ENCODE results near the gene FHOD1. TPM values are rescaled to one million over a fixed set of nuclear protein-coding genes. Genes with fewer than 3 reads are reported as not detected.
A peak's percentile ranks its signal among the peaks of the same experiment; 100 is the strongest.

The FHOD1 gene
- total and polyA plus RNA-seq, 4 donors: 5.4 to 34.3 (median 22.7) TPM

GRCh38 chr16:67188323-67188722 is 59.0 kb downstream of the FHOD1 start:
- H3K4me3 ChIP-seq (ENCODE audit: low read depth, low read length): no peak overlapping the region
- 78% methylated on average over 4 of the region's 4 CpGs for whole genome bisulfite sequencing (ENCODE audit: insufficient coverage)
- H3K36me3 ChIP-seq (ENCODE audit: control insufficient read depth, insufficient read depth, low read length): peaks cover 18% of the 10 kb centered on the region
- DNase-seq (ENCODE audit: low read depth in 4 of 6, low spot score in 6 of 6): no peak
- H3K27ac ChIP-seq (ENCODE audit: low read depth, low read length): no peak overlapping the region
- H3K9me3 ChIP-seq (ENCODE audit: control insufficient read depth, insufficient read depth, low read length): no peaks in the 10 kb centered on the region
- no peaks in the 10 kb centered on the region for H3K27me3 ChIP-seq (ENCODE audit: control insufficient read depth, insufficient read depth, low read length)
- H3K4me1 ChIP-seq (ENCODE audit: control insufficient read depth, insufficient read depth, low read length): peaks cover 52% of the 10 kb centered on the region

- WGBS (ENCODE audit: insufficient coverage): 49% methylated on average over 23 of the region's 26 CpGs
- peak in 1 of 6 donors; percentile 72 for DNase-seq (ENCODE audit: low read depth in 4 of 6, low spot score in 6 of 6)
- H3K4me3 ChIP-seq (ENCODE audit: low read depth, low read length): no peak overlapping the region
- no peak overlapping the region for H3K27ac ChIP-seq (ENCODE audit: low read depth, low read length)
- peaks cover 45% of the 10 kb centered on the region for H3K4me1 ChIP-seq (ENCODE audit: control insufficient read depth, insufficient read depth, low read length)
- H3K36me3 ChIP-seq (ENCODE audit: control insufficient read depth, insufficient read depth, low read length): peaks cover 13% of the 10 kb centered on the region
- H3K27me3 ChIP-seq (ENCODE audit: control insufficient read depth, insufficient read depth, low read length): no peaks in the 10 kb centered on the region
- no peaks in the 10 kb centered on the region for H3K9me3 ChIP-seq (ENCODE audit: control insufficient read depth, insufficient read depth, low read length)
Measured at GRCh38 chr16:67187175-67187890, 59.9 kb downstream of the FHOD1 start.

GRCh38 chr16:67186550-67186950 is 60.7 kb downstream of the FHOD1 start:
- WGBS (ENCODE audit: insufficient coverage): 93% methylated on average over 3 of the region's 5 CpGs
- no peak overlapping the region for H3K27ac ChIP-seq (ENCODE audit: low read depth, low read length)
- H3K9me3 ChIP-seq (ENCODE audit: control insufficient read depth, insufficient read depth, low read length): no peaks in the 10 kb centered on the region
- H3K4me1 ChIP-seq (ENCODE audit: control insufficient read depth, insufficient read depth, low read length): peaks cover 42% of the 10 kb centered on the region
- no peak overlapping the region for H3K4me3 ChIP-seq (ENCODE audit: low read depth, low read length)
- H3K36me3 ChIP-seq (ENCODE audit: control insufficient read depth, insufficient read depth, low read length): peaks cover 13% of the 10 kb centered on the region
- no peak for DNase-seq (ENCODE audit: low read depth in 4 of 6, low spot score in 6 of 6)
- H3K27me3 ChIP-seq (ENCODE audit: control insufficient read depth, insufficient read depth, low read length): no peaks in the 10 kb centered on the region

GRCh38 chr16:67185651-67186134 is 61.6 kb downstream of the FHOD1 start:
- Histone ChIP-seq H3K4me3 (ENCODE audit: low read depth, low read length) (no peak overlapping the region), H3K9me3 (ENCODE audit: control insufficient read depth, insufficient read depth, low read length) (no peaks in the 10 kb centered on the region), H3K36me3 (ENCODE audit: control insufficient read depth, insufficient read depth, low read length) (peaks cover 14% of the 10 kb centered on the region), H3K27me3 (ENCODE audit: control insufficient read depth, insufficient read depth, low read length) (no peaks in the 10 kb centered on the region), H3K27ac (ENCODE audit: low read depth, low read length) (no peak overlapping the region), H3K4me1 (ENCODE audit: control insufficient read depth, insufficient read depth, low read length) (peaks cover 44% of the 10 kb centered on the region)
- no peak for DNase-seq (ENCODE audit: low read depth in 4 of 6, low spot score in 6 of 6)
- 12% methylated on average over 8 of the region's 12 CpGs for WGBS (ENCODE audit: insufficient coverage)

- H3K36me3 ChIP-seq (ENCODE audit: control insufficient read depth, insufficient read depth, low read length): peaks cover 20% of the 10 kb centered on the region
- peak overlapping the region; percentile 40 for H3K27ac ChIP-seq (ENCODE audit: low read depth, low read length)
- no peaks in the 10 kb centered on the region for H3K9me3 ChIP-seq (ENCODE audit: control insufficient read depth, insufficient read depth, low read length)
- DNase-seq (ENCODE audit: low read depth in 4 of 6, low spot score in 6 of 6): peak in 4 of 6 donors; percentile 70 to 92 (median 80)
- no peaks in the 10 kb centered on the region for H3K27me3 ChIP-seq (ENCODE audit: control insufficient read depth, insufficient read depth, low read length)
- H3K4me1 ChIP-seq (ENCODE audit: control insufficient read depth, insufficient read depth, low read length): peaks cover 47% of the 10 kb centered on the region
- WGBS (ENCODE audit: insufficient coverage): 12% methylated on average over 43 of the region's 43 CpGs
- no peak overlapping the region for H3K4me3 ChIP-seq (ENCODE audit: low read depth, low read length)
Measured at GRCh38 chr16:67184995-67185650, 62.2 kb downstream of the FHOD1 start.

- WGBS (ENCODE audit: insufficient coverage): 5% methylated on average over 59 of the region's 59 CpGs
- peak overlapping the region; percentile 87 for H3K27ac ChIP-seq (ENCODE audit: low read depth, low read length)
- DNase-seq (ENCODE audit: low read depth in 4 of 6, low spot score in 6 of 6): no peak
- peaks cover 47% of the 10 kb centered on the region for H3K4me1 ChIP-seq (ENCODE audit: control insufficient read depth, insufficient read depth, low read length)
- peak overlapping the region; percentile 68 for H3K4me3 ChIP-seq (ENCODE audit: low read depth, low read length)
- no peaks in the 10 kb centered on the region for H3K27me3 ChIP-seq (ENCODE audit: control insufficient read depth, insufficient read depth, low read length)
- peaks cover 26% of the 10 kb centered on the region for H3K36me3 ChIP-seq (ENCODE audit: control insufficient read depth, insufficient read depth, low read length)
- H3K9me3 ChIP-seq (ENCODE audit: control insufficient read depth, insufficient read depth, low read length): no peaks in the 10 kb centered on the region
Measured at GRCh38 chr16:67184453-67184994, 62.8 kb downstream of the FHOD1 start.

GRCh38 chr16:67183627-67184452 is 63.4 kb downstream of the FHOD1 start, which contains the start of gene MATCAP1:
Gene MATCAP1 (minus strand): TSS chr16:67183963. CDS start chr16:67180610, 3,353 bp downstream.
- Histone ChIP-seq H3K27ac (ENCODE audit: low read depth, low read length) (peak within 1 kb of the TSS; percentile 87), H3K9me3 (ENCODE audit: control insufficient read depth, insufficient read depth, low read length) (no peaks in the 10 kb centered on the region), H3K36me3 (ENCODE audit: control insufficient read depth, insufficient read depth, low read length) (peaks cover 31% of the 10 kb centered on the region), H3K4me1 (ENCODE audit: control insufficient read depth, insufficient read depth, low read length) (peaks cover 49% of the 10 kb centered on the region), H3K4me3 (ENCODE audit: low read depth, low read length) (peak within 1 kb of the TSS; percentile 68), H3K27me3 (ENCODE audit: control insufficient read depth, insufficient read depth, low read length) (no peaks in the 10 kb centered on the region)
- WGBS (ENCODE audit: insufficient coverage): under 1% methylated on average over 77 of the region's 77 CpGs
- DNase-seq (ENCODE audit: low read depth in 4 of 6, low spot score in 6 of 6): peak; percentile 91 to 99 (median 92)

- Histone ChIP-seq H3K27ac (ENCODE audit: low read depth, low read length) (peak overlapping the region; percentile 87), H3K36me3 (ENCODE audit: control insufficient read depth, insufficient read depth, low read length) (peaks cover 27% of the 10 kb centered on the region), H3K9me3 (ENCODE audit: control insufficient read depth, insufficient read depth, low read length) (no peaks in the 10 kb centered on the region), H3K4me3 (ENCODE audit: low read depth, low read length) (peak overlapping the region; percentile 68), H3K4me1 (ENCODE audit: control insufficient read depth, insufficient read depth, low read length) (peaks cover 50% of the 10 kb centered on the region), H3K27me3 (ENCODE audit: control insufficient read depth, insufficient read depth, low read length) (no peaks in the 10 kb centered on the region)
- no peak for DNase-seq (ENCODE audit: low read depth in 4 of 6, low spot score in 6 of 6)
- WGBS (ENCODE audit: insufficient coverage): 3% methylated on average over 6 of the region's 11 CpGs
Measured at GRCh38 chr16:67183284-67183626, 64.0 kb downstream of the FHOD1 start.

- no peaks in the 10 kb centered on the region for H3K27me3 ChIP-seq (ENCODE audit: control insufficient read depth, insufficient read depth, low read length)
- no peak for DNase-seq (ENCODE audit: low read depth in 4 of 6, low spot score in 6 of 6)
- H3K4me1 ChIP-seq (ENCODE audit: control insufficient read depth, insufficient read depth, low read length): peaks cover 53% of the 10 kb centered on the region
- WGBS (ENCODE audit: insufficient coverage): 96% methylated on average over 2 of the region's 2 CpGs
- no peak overlapping the region for H3K4me3 ChIP-seq (ENCODE audit: low read depth, low read length)
- no peaks in the 10 kb centered on the region for H3K9me3 ChIP-seq (ENCODE audit: control insufficient read depth, insufficient read depth, low read length)
- H3K27ac ChIP-seq (ENCODE audit: low read depth, low read length): no peak overlapping the region
- H3K36me3 ChIP-seq (ENCODE audit: control insufficient read depth, insufficient read depth, low read length): peaks cover 27% of the 10 kb centered on the region
Measured at GRCh38 chr16:67182288-67182687, 65.0 kb downstream of the FHOD1 start.
